Measurements from ENCODE around the gene CSPG4. TPM values are rescaled to one million over a fixed set of nuclear protein-coding genes. Genes with fewer than 3 reads are reported as not detected.
"Not testable (repeated sequence)": the region's sequence is repeated elsewhere in the genome, so short reads cannot be mapped to it uniquely, and the experiment has no call there.

The CSPG4 gene
- total RNA-seq, 1 donor from 2014 or later = 0.07 TPM

GRCh38 chr15:75736256-75736655, 23.6 kb upstream of the CSPG4 start:
- H3K36me3 Mint-ChIP-seq = no peaks in the 10 kb centered on the region
- peaks cover 24% of the 10 kb centered on the region for H3K4me1 Mint-ChIP-seq
- no peak overlapping the region for H3K27ac Mint-ChIP-seq
- H3F3A ChIP-seq (ENCODE audit: low read depth) = no peaks in the 10 kb centered on the region
- peaks cover 35% of the 10 kb centered on the region for H3K27me3 ChIP-seq
- H3K4me3 ChIP-seq = no peak overlapping the region
- H3K27me3 Mint-ChIP-seq (ENCODE audit: insufficient read depth, low read depth) = peaks cover 18% of the 10 kb centered on the region
- H3K9me3 ChIP-seq (ENCODE audit: low read depth) = no peaks in the 10 kb centered on the region
- TF ChIP-seq EZH2phosphoT487 (IDR thresholded peaks at IDR 0.05) = no peak
- no peaks in the 10 kb centered on the region for H3K36me3 ChIP-seq
- DNase-seq (ENCODE audit: low spot score) = no peak
- H3K27ac ChIP-seq = no peak overlapping the region
- no peaks in the 10 kb centered on the region for H4K20me1 ChIP-seq (ENCODE audit: low read depth)
- H3K9ac ChIP-seq = no peak overlapping the region
- H3K4me3 Mint-ChIP-seq = no peak overlapping the region
- H3K4me1 ChIP-seq = no peaks in the 10 kb centered on the region
- no peaks in the 10 kb centered on the region for H3K79me2 ChIP-seq (ENCODE audit: low read depth)
- H2AFZ ChIP-seq (replicated peaks) = no peak overlapping the region
- H3K9me3 Mint-ChIP-seq = no peaks in the 10 kb centered on the region
- no peak overlapping the region for H3K4me2 ChIP-seq

- H3K4me2 ChIP-seq = not testable (repeated sequence)
- peaks cover 29% of the 10 kb centered on the region for H3K27me3 ChIP-seq
Observed at GRCh38 chr15:75734861-75735760, 22.5 kb upstream of the CSPG4 start.

GRCh38 chr15:75733761-75734651, 21.4 kb upstream of the CSPG4 start:
- Mint-ChIP-seq H3K4me1 (peaks cover 24% of the 10 kb centered on the region), H3K9me3 (no peaks in the 10 kb centered on the region), H3K27ac (no peak overlapping the region), H3K27me3 (ENCODE audit: insufficient read depth, low read depth) (peaks cover 18% of the 10 kb centered on the region), H3K4me3 (no peak overlapping the region), H3K36me3 (no peaks in the 10 kb centered on the region)
- no peak overlapping the region for H3K9ac ChIP-seq
- H4K20me1 ChIP-seq (ENCODE audit: low read depth) = no peaks in the 10 kb centered on the region
- no peak for DNase-seq (ENCODE audit: low spot score)
- no peaks in the 10 kb centered on the region for H3K4me1 ChIP-seq
- peaks cover 18% of the 10 kb centered on the region for H3K27me3 ChIP-seq
- H3K27ac ChIP-seq = no peak overlapping the region
- no peaks in the 10 kb centered on the region for H3F3A ChIP-seq (ENCODE audit: low read depth)
- H3K9me3 ChIP-seq (ENCODE audit: low read depth) = no peaks in the 10 kb centered on the region
- no peaks in the 10 kb centered on the region for H3K36me3 ChIP-seq
- H3K79me2 ChIP-seq (ENCODE audit: low read depth) = no peaks in the 10 kb centered on the region
- H3K4me3 ChIP-seq = no peak overlapping the region
- no peak overlapping the region for H2AFZ ChIP-seq (replicated peaks)
- no peak overlapping the region for H3K4me2 ChIP-seq
- TF ChIP-seq EZH2phosphoT487 (IDR thresholded peaks at IDR 0.05) (no peak), CTCF (IDR thresholded peaks at IDR 0.05) (no peak), EZH2 (IDR thresholded peaks at IDR 0.05) (no peak)

More at GRCh38 chr15:75734861-75735760, 22.5 kb upstream of the CSPG4 start:
- H3K9me3 Mint-ChIP-seq; H2AFZ ChIP-seq (replicated peaks); H3K4me3 ChIP-seq; H3K27ac Mint-ChIP-seq; H3K36me3 ChIP-seq; H4K20me1 ChIP-seq (ENCODE audit: low read depth); H3F3A ChIP-seq (ENCODE audit: low read depth); H3K27ac ChIP-seq; H3K9me3 ChIP-seq (ENCODE audit: low read depth); DNase-seq (ENCODE audit: low spot score); H3K4me1 ChIP-seq; H3K4me3 Mint-ChIP-seq; H3K79me2 ChIP-seq (ENCODE audit: low read depth); H3K36me3 Mint-ChIP-seq; H3K9ac ChIP-seq: not testable (repeated sequence)
- Mint-ChIP-seq H3K4me1 (peaks cover 24% of the 10 kb centered on the region), H3K27me3 (ENCODE audit: insufficient read depth, low read depth) (peaks cover 21% of the 10 kb centered on the region)

GRCh38 chr15:75732809-75733451, 20.3 kb upstream of the CSPG4 start:
- no peak overlapping the region for H3K27ac ChIP-seq
- Mint-ChIP-seq H3K4me3 (no peak overlapping the region), H3K9me3 (no peaks in the 10 kb centered on the region), H3K4me1 (peaks cover 24% of the 10 kb centered on the region), H3K27ac (peak overlapping the region; percentile 40), H3K36me3 (no peaks in the 10 kb centered on the region), H3K27me3 (ENCODE audit: insufficient read depth, low read depth) (peaks cover 18% of the 10 kb centered on the region)
- H3K4me3 ChIP-seq = no peak overlapping the region
- peaks cover 10% of the 10 kb centered on the region for H3K27me3 ChIP-seq
- H3K9me3 ChIP-seq (ENCODE audit: low read depth) = no peaks in the 10 kb centered on the region
- H2AFZ ChIP-seq (replicated peaks) = no peak overlapping the region
- no peaks in the 10 kb centered on the region for H3F3A ChIP-seq (ENCODE audit: low read depth)
- H3K4me2 ChIP-seq = no peak overlapping the region
- no peaks in the 10 kb centered on the region for H3K79me2 ChIP-seq (ENCODE audit: low read depth)
- H3K36me3 ChIP-seq = no peaks in the 10 kb centered on the region
- DNase-seq (ENCODE audit: low spot score) = peak; percentile 84
- TF ChIP-seq CTCF (IDR thresholded peaks at IDR 0.05) (peak; percentile 72), EZH2phosphoT487 (IDR thresholded peaks at IDR 0.05) (no peak)
- H3K9ac ChIP-seq = no peak overlapping the region
- no peaks in the 10 kb centered on the region for H4K20me1 ChIP-seq (ENCODE audit: low read depth)
- no peaks in the 10 kb centered on the region for H3K4me1 ChIP-seq
